ENCODE data around the gene SRGAP3. TPM values are rescaled to one million over a fixed set of nuclear protein-coding genes. Genes with fewer than 3 reads are reported as not detected.
A peak's percentile ranks its signal among the peaks of the same experiment; 100 is the strongest.

The SRGAP3 gene
- polyA plus RNA-seq, 4 donors, result 13.3 to 25.2 (median 16.9) TPM

- no peak for DNase-seq (ENCODE audit: low read depth in 4 of 4, low spot score in 2 of 4)
These were observed 268.6 kb downstream of the SRGAP3 start for GRCh38 chr3:8980756-8981257.

- DNase-seq (ENCODE audit: low read depth in 4 of 4, low spot score in 2 of 4), result no peak
These were observed 270.2 kb downstream of the SRGAP3 start for GRCh38 chr3:8979262-8979661.

- no peak for DNase-seq (ENCODE audit: low read depth in 4 of 4, low spot score in 2 of 4)
These were observed 270.9 kb downstream of the SRGAP3 start for GRCh38 chr3:8978551-8978950.

- no peak for DNase-seq (ENCODE audit: low read depth in 4 of 4, low spot score in 2 of 4)
These were observed 272.8 kb downstream of the SRGAP3 start for GRCh38 chr3:8976540-8977182.

- no peak for DNase-seq (ENCODE audit: low read depth in 4 of 4, low spot score in 2 of 4)
These were observed 274.1 kb downstream of the SRGAP3 start for GRCh38 chr3:8975081-8976020.

- DNase-seq (ENCODE audit: low read depth in 4 of 4, low spot score in 2 of 4), result no peak
These were observed 275.0 kb downstream of the SRGAP3 start for GRCh38 chr3:8974458-8974857.

GRCh38 chr3:8972639-8973038, 276.8 kb downstream of the SRGAP3 start:
- DNase-seq (ENCODE audit: low read depth in 4 of 4, low spot score in 2 of 4), result no peak

- peak in 1 of 4 donors; percentile 51 for DNase-seq (ENCODE audit: low read depth in 4 of 4, low spot score in 2 of 4)
These were observed 278.4 kb downstream of the SRGAP3 start for GRCh38 chr3:8970971-8971589.

GRCh38 chr3:8969241-8969640, 280.2 kb downstream of the SRGAP3 start:
- DNase-seq (ENCODE audit: low read depth in 4 of 4, low spot score in 2 of 4), result no peak

- no peak for DNase-seq (ENCODE audit: low read depth in 4 of 4, low spot score in 2 of 4)
These were observed 281.0 kb downstream of the SRGAP3 start for GRCh38 chr3:8968375-8968882.

- DNase-seq (ENCODE audit: low read depth in 4 of 4, low spot score in 2 of 4), result no peak
These were observed 281.9 kb downstream of the SRGAP3 start for GRCh38 chr3:8967553-8967952.

- no peak for DNase-seq (ENCODE audit: low read depth in 4 of 4, low spot score in 2 of 4)
These were observed 282.6 kb downstream of the SRGAP3 start for GRCh38 chr3:8966820-8967348.

GRCh38 chr3:8966150-8966819, 283.2 kb downstream of the SRGAP3 start:
- no peak for DNase-seq (ENCODE audit: low read depth in 4 of 4, low spot score in 2 of 4)

GRCh38 chr3:8964436-8965370, 284.7 kb downstream of the SRGAP3 start:
- no peak for DNase-seq (ENCODE audit: low read depth in 4 of 4, low spot score in 2 of 4)

GRCh38 chr3:8963137-8963853, 286.2 kb downstream of the SRGAP3 start, which contains the start of gene RAD18:
RAD18 (minus strand) TSS chr3:8963472; CDS start chr3:8963385, 87 bp downstream.
- peak; percentile 73 to 88 (median 82) for DNase-seq (ENCODE audit: low read depth in 4 of 4, low spot score in 2 of 4)

GRCh38 chr3:8962226-8962861, 287.1 kb downstream of the SRGAP3 start:
- no peak for DNase-seq (ENCODE audit: low read depth in 4 of 4, low spot score in 2 of 4)

- no peak for DNase-seq (ENCODE audit: low read depth in 4 of 4, low spot score in 2 of 4)
These were observed 289.8 kb downstream of the SRGAP3 start for GRCh38 chr3:8959668-8960067.

Data from left renal cortex interstitium (tissue), 4 donors.